K562 treated with DMSO at 1 percent for 24 hours (cell line): Measurements from ENCODE around the gene CTTNBP2NL. TPM values are rescaled to one million over a fixed set of nuclear protein-coding genes. Genes with fewer than 3 reads are reported as not detected.

ENCODE experiments used
- total RNA-seq: library from RNA; unstranded; fragments of 300-600 nt; gene quantifications from 2 replicates; pipeline ENCODE4 v1.2.3, GENCODE V29; 2022; ENCODE audit warnings: low read depth; ENCODE audit not compliant: insufficient read depth

The CTTNBP2NL gene
- 1.2 and 2.2 TPM in 2 replicates for total RNA-seq

DNA sequence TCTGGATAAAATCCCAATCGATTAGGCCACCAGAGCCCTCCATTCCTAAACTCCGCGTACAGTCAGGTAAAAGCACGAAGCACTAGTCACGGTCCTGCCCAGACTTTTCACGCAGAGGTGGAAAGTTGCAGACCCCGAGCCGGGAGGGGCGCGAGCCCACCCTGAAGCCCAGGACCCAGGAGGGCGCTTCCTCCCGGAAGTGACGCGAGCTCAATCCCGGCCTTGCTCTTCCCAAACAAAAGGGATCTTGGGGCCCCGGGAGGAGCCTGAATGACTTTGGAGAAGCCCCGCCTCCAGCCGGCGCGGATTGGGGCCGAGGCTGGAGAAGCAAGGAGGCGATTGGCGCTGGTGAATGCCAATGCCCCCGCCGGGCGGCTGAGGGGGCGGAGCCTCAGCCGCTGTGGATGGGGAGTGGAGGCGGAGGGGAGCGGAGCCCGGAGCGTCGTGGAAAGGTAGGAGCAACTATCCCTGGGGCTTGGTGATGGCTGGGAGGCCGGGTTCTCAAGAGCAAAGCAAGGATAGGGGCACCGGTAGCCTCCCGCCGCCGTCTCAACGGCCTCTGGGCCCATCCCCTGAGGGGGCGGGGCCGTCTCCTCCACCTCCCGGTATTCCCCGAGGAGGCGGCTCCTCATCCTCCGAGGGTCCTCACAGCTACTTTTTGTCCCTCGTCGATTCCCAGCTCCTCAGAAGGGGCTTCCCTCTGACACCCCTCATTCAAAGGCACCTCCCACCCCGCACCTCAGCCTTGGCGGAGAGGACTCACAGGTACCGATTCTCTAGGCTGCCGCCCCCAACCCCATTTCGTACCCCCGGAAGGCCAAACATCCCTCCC, at the start of gene CTTNBP2NL:
Gene CTTNBP2NL, plus strand, starts transcription at position 394 of the 832 bp plus-strand sequence. CDS start 19,952 bp downstream, outside the sequence.

GRCh38 chr1:112508278-112509004, 112.4 kb downstream of the CTTNBP2NL start, which contains the start of gene WNT2B:
Gene WNT2B (plus strand): TSS chr1:112508965. CDS start chr1:112509263, 298 bp downstream.

Other genes starting within 250 kb of the CTTNBP2NL start
- 0.12 and 0.22 TPM in 2 replicates for gene WNT2B, start 112.8 kb downstream of the CTTNBP2NL start, total RNA-seq
- gene ST7L, start 222.9 kb downstream of the CTTNBP2NL start, total RNA-seq: 10.1 and 10.6 TPM in 2 replicates
- 86.7 and 101 TPM in 2 replicates for gene CAPZA1, start 223.6 kb downstream of the CTTNBP2NL start, total RNA-seq